ENCODE results near the gene NAPB.

NAPB gene

GRCh38 chr20:23404196-23404595, 17.1 kb downstream of the NAPB start:
- H3K4me3 ChIP-seq (ENCODE audit: low read length): no peak overlapping the region
- TF ChIP-seq ZNF274 (IDR thresholded peaks at IDR 0.05; ENCODE audit: low read depth, low read length): no peak

- no peak overlapping the region for H3K4me3 ChIP-seq (ENCODE audit: low read length)
- no peak for TF ChIP-seq ZNF274 (IDR thresholded peaks at IDR 0.05; ENCODE audit: low read depth, low read length)
These were observed 17.5 kb downstream of the NAPB start for GRCh38 chr20:23403751-23404150.

DNA sequence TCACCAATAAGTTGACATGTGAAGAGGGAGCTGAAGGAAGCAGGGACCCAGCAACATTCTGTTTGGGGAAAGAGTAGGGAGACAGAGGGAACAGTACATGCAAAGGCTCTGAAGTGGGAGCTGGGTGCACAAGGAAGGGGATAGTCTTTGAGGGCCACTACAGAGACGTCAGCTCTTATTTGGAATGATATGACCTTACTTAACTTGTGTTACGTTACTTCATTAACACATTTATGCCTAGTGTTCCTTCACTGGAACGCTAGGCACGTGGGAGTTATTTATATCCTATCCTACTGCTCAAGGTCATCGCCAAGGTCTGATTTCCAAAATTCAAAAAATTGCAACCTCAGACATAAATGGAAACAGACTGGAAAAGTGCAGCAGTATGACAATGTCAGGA, 20.2 kb downstream of the NAPB start:
- no peak for TF ChIP-seq ZNF274 (IDR thresholded peaks at IDR 0.05; ENCODE audit: low read depth, low read length)
- no peak overlapping the region for H3K4me3 ChIP-seq (ENCODE audit: low read length)

DNA sequence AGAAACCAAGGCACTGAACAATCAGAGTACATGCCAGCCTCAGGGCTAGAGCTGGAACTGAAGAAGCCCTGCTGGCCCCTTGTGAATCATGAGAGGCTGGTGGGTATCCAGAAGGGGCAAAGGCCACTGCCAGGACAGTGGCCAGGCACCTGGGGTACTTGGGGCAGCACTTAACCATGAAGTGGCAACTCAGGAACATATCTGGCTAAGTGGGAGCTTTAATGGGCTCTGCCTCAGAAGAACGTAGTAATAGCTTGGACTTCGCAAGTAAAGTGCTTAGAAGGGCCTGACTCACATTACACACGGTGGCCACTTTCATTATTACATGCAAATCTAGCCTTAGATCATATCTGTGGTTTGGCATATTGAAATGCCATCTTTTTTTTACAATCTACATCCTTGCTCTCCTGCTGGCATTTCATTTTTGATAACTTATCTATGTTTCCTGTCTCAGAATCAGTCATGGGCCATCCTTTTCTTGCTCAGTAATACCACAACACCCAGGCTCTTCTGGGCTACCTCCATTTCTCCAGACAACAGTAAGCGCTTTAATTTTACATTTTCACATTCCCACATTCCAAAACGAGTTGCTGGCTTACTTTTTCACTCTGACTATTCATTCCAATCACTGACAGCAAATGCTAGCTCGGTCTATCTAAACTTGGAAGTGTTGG, 21.6 kb downstream of the NAPB start:
- TF ChIP-seq ZNF274 (IDR thresholded peaks at IDR 0.05; ENCODE audit: low read depth, low read length): no peak
- no peak overlapping the region for H3K4me3 ChIP-seq (ENCODE audit: low read length)

GRCh38 chr20:23397961-23398360, 23.3 kb downstream of the NAPB start:
- no peak overlapping the region for H3K4me3 ChIP-seq (ENCODE audit: low read length)
- TF ChIP-seq ZNF274 (IDR thresholded peaks at IDR 0.05; ENCODE audit: low read depth, low read length): no peak

- no peak overlapping the region for H3K4me3 ChIP-seq (ENCODE audit: low read length)
- no peak for TF ChIP-seq ZNF274 (IDR thresholded peaks at IDR 0.05; ENCODE audit: low read depth, low read length)
These were observed 24.2 kb downstream of the NAPB start for GRCh38 chr20:23396950-23397627.

DNA sequence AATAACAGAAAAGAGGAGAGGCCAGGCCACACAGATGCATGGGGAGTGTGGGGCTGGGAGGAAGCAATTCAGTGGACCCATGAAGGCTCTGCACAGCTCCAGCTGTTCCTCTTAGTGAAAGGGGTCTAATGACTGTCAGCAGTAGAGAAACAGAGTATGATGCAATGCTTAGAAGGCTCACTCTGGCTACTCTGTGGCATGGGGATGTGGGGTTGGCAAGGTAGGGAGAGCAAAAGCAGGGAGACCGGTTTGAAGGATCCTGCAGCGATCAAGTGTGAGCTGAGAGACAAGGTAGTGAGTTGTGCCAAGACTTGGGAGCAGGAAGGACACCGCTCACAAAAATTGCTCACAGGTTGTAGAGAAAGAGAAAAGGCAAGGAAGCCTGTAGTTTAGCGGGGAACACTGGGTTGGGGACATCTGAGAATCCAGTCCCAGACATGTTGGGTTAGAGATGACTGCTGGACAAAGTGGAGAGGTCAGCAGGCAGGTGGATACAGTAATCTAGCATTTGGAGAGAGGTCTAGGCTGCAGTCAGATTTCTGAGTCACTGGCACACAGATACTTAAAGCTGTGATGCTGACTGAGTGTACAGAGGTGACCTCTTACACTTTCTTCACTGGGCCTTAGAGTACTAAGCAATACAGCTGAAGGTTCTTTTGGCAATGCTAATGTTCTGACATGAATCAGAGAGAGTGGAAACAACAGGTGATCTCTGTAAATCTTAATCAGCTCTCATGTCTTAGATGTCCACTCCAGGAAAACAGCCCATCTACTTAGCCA, 27.1 kb downstream of the NAPB start:
- TF ChIP-seq ZNF274 (IDR thresholded peaks at IDR 0.05; ENCODE audit: low read depth, low read length): no peak
- no peak overlapping the region for H3K4me3 ChIP-seq (ENCODE audit: low read length)

DNA sequence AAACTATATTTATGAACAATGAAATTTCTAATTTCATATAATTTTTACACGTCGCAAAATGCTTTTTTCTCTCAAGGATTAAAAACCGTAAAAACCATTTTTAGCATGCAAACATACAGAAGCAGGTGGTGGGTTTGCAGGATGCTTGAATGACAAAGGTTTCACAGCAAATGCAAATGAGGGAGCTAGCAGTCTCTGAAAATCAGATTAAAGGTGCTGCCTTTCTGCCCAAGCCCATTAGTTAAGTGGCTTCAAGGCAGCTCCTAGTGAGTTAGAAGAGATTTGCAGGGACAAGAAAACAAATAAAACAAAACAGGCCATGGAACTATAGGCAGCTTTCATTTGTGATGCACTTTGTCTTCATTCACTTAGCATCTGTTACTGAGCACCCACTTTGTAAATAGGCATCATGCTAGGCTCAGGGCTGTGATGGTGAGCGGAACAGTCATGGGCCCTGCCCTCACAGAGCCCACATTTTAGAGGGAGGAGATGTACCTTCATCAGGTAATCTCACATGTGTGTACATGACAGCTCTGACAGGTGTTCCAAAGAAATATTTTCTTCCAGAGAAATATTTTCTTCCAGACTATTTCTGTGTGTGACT, 29.5 kb downstream of the NAPB start:
- TF ChIP-seq ZNF274 (IDR thresholded peaks at IDR 0.05; ENCODE audit: low read depth, low read length): no peak

DNA sequence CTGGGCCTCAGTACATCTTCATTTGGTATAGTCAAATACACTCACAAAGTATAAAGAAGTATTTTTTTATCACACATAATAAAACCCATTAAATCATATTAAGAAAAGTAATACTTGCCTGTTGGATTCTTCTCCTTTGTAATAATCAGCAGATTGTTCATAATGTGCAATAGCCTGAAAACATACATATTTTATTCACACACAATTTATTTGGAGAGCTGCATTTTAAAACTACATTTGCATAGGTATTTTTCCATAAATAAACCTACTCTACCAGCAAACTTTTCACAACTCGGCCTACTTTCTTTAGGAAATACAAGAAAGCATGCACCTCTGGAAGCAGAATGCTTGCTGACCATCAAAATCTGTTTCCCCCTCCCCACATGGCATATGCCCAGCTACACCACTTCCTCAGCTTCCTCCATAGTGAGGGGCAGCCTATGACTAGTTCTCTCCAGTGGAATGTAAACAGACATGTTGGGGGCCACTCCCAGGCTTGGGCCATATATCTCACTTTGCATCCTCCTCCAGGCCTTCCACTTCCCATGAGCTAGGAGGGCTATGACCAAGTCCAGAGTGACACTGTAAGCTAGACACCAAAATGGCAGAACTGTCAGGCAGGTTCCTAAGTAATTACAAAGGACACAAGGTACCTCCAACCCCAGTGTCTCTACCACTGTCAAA, 31.1 kb downstream of the NAPB start:
- H3K4me3 ChIP-seq (ENCODE audit: low read length): no peak overlapping the region
- TF ChIP-seq ZNF274 (IDR thresholded peaks at IDR 0.05; ENCODE audit: low read depth, low read length): no peak

More for the DNA sequence above, 29.5 kb downstream of the NAPB start:
- no peak overlapping the region for H3K4me3 ChIP-seq (ENCODE audit: low read length)

- no peak for TF ChIP-seq ZNF274 (IDR thresholded peaks at IDR 0.05; ENCODE audit: low read depth, low read length)
- H3K4me3 ChIP-seq (ENCODE audit: low read length): no peak overlapping the region
These were observed 34.2 kb downstream of the NAPB start for GRCh38 chr20:23387118-23387443.

DNA sequence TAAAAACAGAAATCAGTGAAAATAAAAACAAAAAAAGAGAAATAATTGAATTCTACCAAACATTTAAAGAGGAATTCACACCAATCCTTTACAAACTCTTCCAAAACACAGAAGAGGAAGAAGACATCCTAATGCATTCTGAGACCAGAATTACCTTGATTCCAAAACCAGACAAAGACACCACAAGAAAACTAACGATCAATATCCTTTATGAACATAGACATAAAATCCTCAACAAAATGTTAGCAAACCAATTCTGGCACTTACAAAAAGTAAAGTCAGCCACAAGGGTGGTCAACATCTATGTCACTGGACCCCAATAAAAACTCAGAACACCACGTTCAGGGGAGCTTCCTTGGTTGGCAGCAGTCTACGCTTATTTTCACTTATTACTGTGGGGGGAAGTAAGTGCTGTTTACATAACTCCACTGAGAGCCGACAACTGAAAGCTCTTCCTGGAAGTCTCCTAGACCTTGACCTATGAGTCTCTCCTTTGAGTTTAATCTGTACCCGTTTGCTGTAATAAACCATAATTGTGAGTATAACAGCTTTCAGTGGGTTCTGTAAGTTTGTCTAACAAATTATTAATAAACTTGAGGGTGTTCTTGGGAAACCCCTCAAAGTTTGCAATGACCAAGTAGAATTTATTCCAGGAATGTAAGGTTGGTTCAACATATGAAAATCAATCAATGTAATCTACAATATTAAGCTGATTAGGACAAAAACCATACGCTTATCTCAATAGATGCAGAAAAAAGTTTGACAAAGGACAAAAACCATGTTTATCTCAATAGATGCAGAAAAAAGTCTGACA, 34.8 kb downstream of the NAPB start:
- no peak for TF ChIP-seq ZNF274 (IDR thresholded peaks at IDR 0.05; ENCODE audit: low read depth, low read length)
- no peak overlapping the region for H3K4me3 ChIP-seq (ENCODE audit: low read length)

DNA sequence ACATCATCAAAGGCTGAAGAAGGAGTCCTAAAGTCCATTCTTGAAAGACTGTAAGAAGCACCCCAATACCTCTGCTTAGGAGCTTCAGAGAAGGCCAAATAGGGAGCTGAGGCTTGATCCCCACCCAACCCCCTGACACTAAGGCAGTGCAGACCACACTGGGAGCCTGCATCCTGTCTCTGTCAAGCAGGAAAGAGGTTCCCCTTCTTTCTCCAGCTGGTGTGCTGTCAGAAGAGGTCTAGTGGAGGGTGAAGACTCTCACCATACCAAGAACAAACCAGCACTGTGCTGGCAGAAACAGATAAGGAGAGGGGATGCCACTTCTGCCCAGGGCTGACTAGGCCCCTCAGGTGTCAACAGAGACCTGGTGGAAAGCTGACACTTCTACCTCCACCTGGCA, 39.4 kb downstream of the NAPB start:
- TF ChIP-seq ZNF274 (IDR thresholded peaks at IDR 0.05; ENCODE audit: low read depth, low read length): no peak
- no peak overlapping the region for H3K4me3 ChIP-seq (ENCODE audit: low read length)

DNA sequence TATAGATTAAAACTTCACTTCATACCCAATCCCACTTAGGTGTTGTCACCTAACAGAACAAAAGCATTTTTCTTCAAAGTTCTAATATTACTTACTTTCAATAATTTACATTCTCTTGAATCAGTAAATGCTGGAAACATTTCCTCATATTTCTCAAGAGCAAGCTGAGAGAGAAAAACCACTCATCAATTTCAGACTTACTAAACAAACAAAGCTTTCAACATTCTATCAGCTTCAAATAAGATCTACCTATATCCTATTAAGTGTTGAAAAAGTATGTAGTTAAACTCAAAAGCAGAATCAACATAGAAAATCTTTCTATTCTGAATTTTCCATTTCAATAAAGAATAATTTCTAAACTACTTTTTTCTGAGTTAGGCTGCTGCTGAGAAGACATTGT, 41.5 kb downstream of the NAPB start:
- no peak overlapping the region for H3K4me3 ChIP-seq (ENCODE audit: low read length)
- no peak for TF ChIP-seq ZNF274 (IDR thresholded peaks at IDR 0.05; ENCODE audit: low read depth, low read length)

Data from GM08714 (cell line).